PC-9 (cell line): Measurements from ENCODE around the gene OGDH.

Experiments used
- EZH2 ChIP-seq: fragments of 200-600 bp; sonication (generic); IDR thresholded peaks from 2 replicates; pipeline ENCODE4 v1.8.0; 2017; ENCODE audit warnings: antibody characterized with exemption, low read depth
- TF ChIP-seq, protein P1 (sequence below): fragments of 200-600 bp; sonication (generic); conservative IDR thresholded peaks from 2 replicates; pipeline ENCODE4 v1.6.1; 2017; ENCODE audit warnings: mixed run types, antibody characterized with exemption, mild to moderate bottlenecking, moderate library complexity

DNA sequence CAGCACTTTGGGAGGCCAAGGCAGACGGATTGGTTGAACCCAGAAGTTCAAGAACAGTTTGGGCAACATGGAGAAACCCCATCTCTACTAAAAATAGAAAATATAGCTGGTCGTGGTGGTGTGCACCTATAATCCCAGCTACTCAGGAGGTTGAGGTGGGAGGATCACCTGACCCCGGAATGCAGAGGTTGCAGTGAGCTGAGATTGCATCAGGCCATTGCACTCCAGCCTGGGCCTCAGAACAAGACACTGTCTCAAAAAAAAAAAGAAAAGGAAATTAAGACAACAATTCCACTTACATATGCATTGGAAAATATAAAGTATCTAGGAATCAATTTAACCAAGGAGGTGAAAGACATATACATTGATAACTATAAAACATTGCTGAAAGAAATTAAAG, 7.2 kb upstream of the OGDH start:
- TF ChIP-seq, protein P1, sequence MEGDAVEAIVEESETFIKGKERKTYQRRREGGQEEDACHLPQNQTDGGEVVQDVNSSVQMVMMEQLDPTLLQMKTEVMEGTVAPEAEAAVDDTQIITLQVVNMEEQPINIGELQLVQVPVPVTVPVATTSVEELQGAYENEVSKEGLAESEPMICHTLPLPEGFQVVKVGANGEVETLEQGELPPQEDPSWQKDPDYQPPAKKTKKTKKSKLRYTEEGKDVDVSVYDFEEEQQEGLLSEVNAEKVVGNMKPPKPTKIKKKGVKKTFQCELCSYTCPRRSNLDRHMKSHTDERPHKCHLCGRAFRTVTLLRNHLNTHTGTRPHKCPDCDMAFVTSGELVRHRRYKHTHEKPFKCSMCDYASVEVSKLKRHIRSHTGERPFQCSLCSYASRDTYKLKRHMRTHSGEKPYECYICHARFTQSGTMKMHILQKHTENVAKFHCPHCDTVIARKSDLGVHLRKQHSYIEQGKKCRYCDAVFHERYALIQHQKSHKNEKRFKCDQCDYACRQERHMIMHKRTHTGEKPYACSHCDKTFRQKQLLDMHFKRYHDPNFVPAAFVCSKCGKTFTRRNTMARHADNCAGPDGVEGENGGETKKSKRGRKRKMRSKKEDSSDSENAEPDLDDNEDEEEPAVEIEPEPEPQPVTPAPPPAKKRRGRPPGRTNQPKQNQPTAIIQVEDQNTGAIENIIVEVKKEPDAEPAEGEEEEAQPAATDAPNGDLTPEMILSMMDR, result no peak
- no peak for TF ChIP-seq EZH2
